ENCODE data around the gene GTPBP3. TPM values are rescaled to one million over a fixed set of nuclear protein-coding genes. Genes with fewer than 3 reads are reported as not detected.

The GTPBP3 gene
- total and polyA plus RNA-seq, 2 of the 13 experiments (the other 11 are each of a cell fraction or from before 2014, with no cell fraction given) = 17.5 to 30.0 TPM

DNA sequence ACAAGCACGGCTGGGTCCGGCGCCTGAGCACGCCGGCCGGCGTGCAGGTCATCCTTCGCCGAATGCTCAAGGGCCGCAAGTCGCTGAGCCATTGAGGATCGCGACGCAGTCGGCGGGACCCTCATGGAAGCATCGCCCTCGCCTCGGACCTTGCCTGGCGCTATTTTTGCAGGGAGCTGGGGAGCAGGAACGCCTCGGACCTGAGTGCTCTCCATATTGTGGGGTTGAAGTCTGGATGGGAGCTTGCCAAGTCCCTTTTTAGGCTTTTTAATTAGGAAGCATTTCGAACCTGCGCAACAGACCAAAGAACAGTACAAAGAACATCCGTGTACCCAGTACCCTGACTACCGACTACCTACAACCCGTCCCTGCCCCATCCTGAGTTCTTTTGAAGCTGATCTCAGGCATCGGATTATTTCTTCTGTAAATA lies 31.1 kb upstream of the GTPBP3 start (continued):
- TF ChIP-seq, protein P1, sequence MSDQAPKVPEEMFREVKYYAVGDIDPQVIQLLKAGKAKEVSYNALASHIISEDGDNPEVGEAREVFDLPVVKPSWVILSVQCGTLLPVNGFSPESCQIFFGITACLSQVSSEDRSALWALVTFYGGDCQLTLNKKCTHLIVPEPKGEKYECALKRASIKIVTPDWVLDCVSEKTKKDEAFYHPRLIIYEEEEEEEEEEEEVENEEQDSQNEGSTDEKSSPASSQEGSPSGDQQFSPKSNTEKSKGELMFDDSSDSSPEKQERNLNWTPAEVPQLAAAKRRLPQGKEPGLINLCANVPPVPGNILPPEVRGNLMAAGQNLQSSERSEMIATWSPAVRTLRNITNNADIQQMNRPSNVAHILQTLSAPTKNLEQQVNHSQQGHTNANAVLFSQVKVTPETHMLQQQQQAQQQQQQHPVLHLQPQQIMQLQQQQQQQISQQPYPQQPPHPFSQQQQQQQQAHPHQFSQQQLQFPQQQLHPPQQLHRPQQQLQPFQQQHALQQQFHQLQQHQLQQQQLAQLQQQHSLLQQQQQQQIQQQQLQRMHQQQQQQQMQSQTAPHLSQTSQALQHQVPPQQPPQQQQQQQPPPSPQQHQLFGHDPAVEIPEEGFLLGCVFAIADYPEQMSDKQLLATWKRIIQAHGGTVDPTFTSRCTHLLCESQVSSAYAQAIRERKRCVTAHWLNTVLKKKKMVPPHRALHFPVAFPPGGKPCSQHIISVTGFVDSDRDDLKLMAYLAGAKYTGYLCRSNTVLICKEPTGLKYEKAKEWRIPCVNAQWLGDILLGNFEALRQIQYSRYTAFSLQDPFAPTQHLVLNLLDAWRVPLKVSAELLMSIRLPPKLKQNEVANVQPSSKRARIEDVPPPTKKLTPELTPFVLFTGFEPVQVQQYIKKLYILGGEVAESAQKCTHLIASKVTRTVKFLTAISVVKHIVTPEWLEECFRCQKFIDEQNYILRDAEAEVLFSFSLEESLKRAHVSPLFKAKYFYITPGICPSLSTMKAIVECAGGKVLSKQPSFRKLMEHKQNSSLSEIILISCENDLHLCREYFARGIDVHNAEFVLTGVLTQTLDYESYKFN (CRISPR knock-in tag; conservative IDR thresholded peaks at IDR 0.05) = no peak
- TF ChIP-seq NAIF1 (CRISPR knock-in tag; IDR thresholded peaks at IDR 0.05; ENCODE audit: borderline replicate concordance) = no peak
- TF ChIP-seq, protein P2, sequence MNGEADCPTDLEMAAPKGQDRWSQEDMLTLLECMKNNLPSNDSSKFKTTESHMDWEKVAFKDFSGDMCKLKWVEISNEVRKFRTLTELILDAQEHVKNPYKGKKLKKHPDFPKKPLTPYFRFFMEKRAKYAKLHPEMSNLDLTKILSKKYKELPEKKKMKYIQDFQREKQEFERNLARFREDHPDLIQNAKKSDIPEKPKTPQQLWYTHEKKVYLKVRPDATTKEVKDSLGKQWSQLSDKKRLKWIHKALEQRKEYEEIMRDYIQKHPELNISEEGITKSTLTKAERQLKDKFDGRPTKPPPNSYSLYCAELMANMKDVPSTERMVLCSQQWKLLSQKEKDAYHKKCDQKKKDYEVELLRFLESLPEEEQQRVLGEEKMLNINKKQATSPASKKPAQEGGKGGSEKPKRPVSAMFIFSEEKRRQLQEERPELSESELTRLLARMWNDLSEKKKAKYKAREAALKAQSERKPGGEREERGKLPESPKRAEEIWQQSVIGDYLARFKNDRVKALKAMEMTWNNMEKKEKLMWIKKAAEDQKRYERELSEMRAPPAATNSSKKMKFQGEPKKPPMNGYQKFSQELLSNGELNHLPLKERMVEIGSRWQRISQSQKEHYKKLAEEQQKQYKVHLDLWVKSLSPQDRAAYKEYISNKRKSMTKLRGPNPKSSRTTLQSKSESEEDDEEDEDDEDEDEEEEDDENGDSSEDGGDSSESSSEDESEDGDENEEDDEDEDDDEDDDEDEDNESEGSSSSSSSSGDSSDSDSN (CRISPR knock-in tag; IDR thresholded peaks at IDR 0.05) = peak; percentile 38; the same call in 1 of the 2 replicates
- TF ChIP-seq, protein P3, sequence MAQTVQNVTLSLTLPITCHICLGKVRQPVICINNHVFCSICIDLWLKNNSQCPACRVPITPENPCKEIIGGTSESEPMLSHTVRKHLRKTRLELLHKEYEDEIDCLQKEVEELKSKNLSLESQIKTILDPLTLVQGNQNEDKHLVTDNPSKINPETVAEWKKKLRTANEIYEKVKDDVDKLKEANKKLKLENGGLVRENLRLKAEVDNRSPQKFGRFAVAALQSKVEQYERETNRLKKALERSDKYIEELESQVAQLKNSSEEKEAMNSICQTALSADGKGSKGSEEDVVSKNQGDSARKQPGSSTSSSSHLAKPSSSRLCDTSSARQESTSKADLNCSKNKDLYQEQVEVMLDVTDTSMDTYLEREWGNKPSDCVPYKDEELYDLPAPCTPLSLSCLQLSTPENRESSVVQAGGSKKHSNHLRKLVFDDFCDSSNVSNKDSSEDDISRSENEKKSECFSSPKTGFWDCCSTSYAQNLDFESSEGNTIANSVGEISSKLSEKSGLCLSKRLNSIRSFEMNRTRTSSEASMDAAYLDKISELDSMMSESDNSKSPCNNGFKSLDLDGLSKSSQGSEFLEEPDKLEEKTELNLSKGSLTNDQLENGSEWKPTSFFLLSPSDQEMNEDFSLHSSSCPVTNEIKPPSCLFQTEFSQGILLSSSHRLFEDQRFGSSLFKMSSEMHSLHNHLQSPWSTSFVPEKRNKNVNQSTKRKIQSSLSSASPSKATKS (CRISPR knock-in tag; IDR thresholded peaks at IDR 0.05) = no peak
- no peak for TF ChIP-seq REL (CRISPR knock-in tag; conservative IDR thresholded peaks at IDR 0.05)
- no peak for TF ChIP-seq CAMTA2 (CRISPR knock-in tag; IDR thresholded peaks at IDR 0.05; ENCODE audit: borderline replicate concordance)
- TF ChIP-seq, protein P4, sequence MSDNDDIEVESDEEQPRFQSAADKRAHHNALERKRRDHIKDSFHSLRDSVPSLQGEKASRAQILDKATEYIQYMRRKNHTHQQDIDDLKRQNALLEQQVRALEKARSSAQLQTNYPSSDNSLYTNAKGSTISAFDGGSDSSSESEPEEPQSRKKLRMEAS (IDR thresholded peaks at IDR 0.05) = peak; percentile 45
- no peak for TF ChIP-seq ZSCAN21 (CRISPR knock-in tag; IDR thresholded peaks at IDR 0.05; ENCODE audit: borderline replicate concordance)
- TF ChIP-seq HNRNPK (IDR thresholded peaks at IDR 0.05; ENCODE audit: low read depth, low read length, poor library complexity, severe bottlenecking) = no peak
- TF ChIP-seq KDM1A (CRISPR knock-in tag; IDR thresholded peaks at IDR 0.05) = no peak
- TF ChIP-seq, protein P5, sequence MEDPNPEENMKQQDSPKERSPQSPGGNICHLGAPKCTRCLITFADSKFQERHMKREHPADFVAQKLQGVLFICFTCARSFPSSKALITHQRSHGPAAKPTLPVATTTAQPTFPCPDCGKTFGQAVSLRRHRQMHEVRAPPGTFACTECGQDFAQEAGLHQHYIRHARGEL (CRISPR knock-in tag; IDR thresholded peaks at IDR 0.05) = no peak
- TF ChIP-seq POLR2A (IDR thresholded peaks at IDR 0.05; ENCODE audit: insufficient read depth in 1 of 2, low read depth in 2 of 2, low read length in 2 of 2) = peak in 1 of 2 experiments; percentile 8; a peak in 1 of 4 replicates
- TF ChIP-seq, protein P6, sequence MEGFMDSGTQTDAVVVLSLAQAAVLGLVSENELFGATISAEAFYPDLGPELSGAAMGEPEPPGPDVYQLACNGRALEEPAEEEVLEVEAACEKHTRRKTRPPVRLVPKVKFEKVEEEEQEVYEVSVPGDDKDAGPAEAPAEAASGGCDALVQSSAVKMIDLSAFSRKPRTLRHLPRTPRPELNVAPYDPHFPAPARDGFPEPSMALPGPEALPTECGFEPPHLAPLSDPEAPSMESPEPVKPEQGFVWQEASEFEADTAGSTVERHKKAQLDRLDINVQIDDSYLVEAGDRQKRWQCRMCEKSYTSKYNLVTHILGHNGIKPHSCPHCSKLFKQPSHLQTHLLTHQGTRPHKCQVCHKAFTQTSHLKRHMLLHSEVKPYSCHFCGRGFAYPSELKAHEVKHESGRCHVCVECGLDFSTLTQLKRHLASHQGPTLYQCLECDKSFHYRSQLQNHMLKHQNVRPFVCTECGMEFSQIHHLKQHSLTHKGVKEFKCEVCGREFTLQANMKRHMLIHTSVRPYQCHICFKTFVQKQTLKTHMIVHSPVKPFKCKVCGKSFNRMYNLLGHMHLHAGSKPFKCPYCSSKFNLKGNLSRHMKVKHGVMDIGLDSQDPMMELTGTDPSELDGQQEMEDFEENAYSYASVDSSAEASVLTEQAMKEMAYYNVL (CRISPR knock-in tag; IDR thresholded peaks at IDR 0.05; ENCODE audit: borderline replicate concordance) = no peak
- TF ChIP-seq, protein P7, sequence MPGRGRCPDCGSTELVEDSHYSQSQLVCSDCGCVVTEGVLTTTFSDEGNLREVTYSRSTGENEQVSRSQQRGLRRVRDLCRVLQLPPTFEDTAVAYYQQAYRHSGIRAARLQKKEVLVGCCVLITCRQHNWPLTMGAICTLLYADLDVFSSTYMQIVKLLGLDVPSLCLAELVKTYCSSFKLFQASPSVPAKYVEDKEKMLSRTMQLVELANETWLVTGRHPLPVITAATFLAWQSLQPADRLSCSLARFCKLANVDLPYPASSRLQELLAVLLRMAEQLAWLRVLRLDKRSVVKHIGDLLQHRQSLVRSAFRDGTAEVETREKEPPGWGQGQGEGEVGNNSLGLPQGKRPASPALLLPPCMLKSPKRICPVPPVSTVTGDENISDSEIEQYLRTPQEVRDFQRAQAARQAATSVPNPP (CRISPR knock-in tag; IDR thresholded peaks at IDR 0.05) = 0 out of 2 replicates have a peak, but pooled peaks have one; percentile 4
- no peak for TF ChIP-seq POLR2AphosphoS5 (IDR thresholded peaks at IDR 0.05; ENCODE audit: low read depth, low read length)
- TF ChIP-seq ZNF33B (CRISPR knock-in tag; IDR thresholded peaks at IDR 0.05) = 0 out of 2 replicates have a peak, but pooled peaks have one; percentile 39
- TF ChIP-seq ZBTB20 (CRISPR knock-in tag; IDR thresholded peaks at IDR 0.05; ENCODE audit: borderline replicate concordance, low read depth) = 0 out of 2 replicates have a peak, but pooled peaks have one; percentile 5
